DMS79 treated with DMSO at 0.1 percent for 48 hours (cell line): Measurements from ENCODE around the gene RNH1.

Source experiments
- DNase-seq: peaks from one replicate; lab custom pipeline; 2025; lab: John Stamatoyannopoulos, UW

RNH1 gene

GRCh38 chr11:499201-500076 is 7.6 kb downstream of the RNH1 start:
- no peak for DNase-seq

DNA sequence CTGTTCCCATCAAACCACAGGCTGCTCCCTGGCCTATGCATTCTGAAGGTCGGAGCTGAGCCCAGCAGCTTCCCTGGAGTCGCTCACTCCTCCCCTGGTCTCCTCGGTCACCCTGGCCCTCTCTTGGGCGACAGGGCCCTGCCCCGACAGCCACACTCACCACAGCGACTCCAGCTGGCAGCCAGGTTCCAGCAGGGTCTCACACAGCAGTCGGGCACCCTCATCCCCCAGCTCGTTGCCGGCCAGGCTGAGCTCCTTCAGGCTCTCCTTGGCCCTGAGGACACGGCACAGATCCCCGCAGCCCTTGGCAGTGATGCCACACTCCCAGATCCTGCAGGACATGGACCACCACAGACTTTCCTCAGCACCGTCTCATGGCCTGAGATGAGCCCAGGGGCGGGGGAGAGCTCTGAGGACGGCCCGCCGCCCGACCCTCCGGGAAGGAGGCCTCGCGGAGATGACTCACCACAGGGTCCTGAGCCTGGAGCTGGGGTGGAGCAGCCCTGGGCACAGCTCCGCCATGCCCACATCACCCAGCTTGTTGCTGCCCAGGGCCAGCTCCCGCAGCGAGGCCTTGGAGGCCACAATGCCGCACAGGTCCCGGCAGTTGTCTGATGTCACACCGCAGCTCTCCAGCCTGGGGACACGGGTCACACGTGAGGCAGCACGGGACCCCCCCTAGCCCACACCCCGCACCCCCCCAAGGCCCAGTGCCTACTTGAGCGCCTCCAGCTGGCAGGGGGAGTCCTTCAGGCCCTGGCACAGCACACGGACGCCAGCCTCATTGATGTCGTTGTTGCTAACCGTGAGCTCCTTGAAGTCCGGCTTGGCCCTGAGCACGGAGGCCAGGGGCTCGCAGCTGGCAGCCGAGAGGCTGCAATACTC is 8.5 kb downstream of the RNH1 start:
- no peak for DNase-seq

DNA sequence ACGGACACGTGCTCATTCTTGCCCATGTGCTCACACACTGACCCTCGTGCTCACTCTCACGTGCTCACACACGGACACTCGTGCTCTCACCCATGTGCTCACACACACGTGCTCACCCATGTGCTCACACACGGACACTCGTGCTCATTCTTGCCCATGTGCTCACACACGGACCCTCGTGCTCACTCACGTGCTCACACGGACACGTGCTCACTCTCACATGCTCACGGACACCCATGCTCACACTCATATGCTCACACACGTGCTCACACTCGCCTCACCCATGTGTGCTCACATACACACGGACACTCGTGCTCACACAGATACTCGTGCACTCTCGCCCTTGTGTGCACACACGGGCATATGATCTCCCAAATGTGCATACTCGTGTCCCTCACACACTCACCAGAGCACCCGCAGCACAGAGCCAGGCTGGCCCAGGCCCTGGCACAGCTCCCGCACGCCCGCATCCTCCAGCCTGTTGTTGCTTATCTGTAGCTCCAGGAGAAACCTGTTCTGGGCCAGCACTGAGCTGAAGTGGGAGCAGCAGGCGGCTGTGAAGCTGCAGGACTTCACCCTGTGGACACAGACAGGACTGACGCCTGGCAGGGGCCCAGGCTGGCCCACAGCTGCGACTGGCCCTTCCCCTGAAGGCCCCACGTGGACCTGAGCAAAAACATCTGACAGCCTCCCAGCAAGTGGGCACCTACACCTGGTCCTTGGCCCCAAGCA is 9.3 kb downstream of the RNH1 start:
- no peak for DNase-seq

DNA sequence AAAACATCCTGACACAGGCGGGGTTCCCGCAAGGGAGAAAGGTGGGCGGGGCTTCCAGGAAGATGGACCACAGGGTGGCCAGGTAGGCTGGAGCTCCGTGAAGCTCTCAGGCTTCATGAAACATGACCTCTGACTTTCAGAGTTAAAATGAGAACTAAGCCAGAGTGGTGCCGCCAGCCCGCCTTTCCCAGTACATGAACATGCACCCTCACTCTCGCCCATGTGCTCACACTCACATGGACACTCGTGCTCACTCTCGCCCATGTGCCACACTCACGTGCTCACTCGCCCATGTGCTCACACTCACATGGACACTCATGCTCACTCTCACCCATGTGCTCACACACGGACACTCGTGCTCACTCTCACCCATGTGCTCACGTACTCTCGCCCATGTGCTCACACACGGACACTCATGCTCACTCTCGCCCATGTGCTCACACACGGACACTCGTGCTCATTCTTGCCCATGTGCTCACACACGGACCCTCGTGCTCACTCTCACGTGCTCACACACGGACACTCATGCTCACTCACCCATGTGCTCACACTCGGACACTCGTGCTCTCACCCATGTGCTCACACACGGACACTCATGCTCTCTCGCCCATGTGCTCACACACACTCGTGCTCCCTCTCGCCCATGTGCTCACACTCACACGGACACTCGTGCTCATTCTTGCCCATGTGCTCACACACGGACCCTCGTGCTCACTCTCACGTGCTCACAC is 10.0 kb downstream of the RNH1 start:
- DNase-seq: no peak

GRCh38 chr11:495537-495931 is 11.5 kb downstream of the RNH1 start:
- DNase-seq: no peak

DNA sequence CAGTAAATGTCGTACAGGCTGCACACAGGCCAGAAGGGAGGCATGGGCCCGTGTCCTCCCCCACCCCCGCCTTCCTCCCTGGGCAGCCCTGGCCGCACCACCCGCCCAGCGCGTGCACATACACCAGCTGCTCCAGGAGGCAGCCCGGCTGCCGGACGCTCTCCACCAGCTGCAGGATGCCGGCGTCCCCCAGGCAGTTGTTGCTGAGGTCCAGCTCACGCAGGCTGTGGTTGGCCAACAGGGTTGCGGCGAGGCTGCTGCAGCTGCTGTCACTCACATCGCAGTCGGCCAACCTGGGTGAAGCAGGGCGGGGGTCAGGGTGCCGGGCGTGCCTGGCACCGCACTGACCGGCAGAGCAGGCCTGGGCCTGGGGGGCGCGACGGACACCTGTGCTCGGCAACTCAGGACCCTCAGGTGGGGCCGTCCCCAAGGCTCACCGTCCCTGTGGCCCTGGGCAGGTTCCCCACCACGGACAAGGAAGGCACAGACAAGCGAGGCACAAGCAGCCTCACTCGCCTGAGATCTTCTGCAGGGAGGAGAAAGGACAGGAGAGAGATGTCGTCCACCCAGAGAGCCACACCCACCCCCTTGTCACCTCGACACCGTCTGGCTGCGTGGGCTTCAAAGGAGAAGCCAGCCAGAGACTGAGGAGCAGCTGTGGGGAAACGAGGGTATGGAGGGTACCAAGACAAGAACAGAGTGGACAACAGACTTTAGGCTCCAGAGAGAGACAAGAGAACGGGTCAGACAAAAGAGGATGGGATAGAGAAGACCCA is 12.1 kb downstream of the RNH1 start:
- no peak for DNase-seq

- DNase-seq: no peak
These were observed 14.4 kb downstream of the RNH1 start for GRCh38 chr11:492427-493226.

- DNase-seq: no peak
These were observed 15.7 kb downstream of the RNH1 start for GRCh38 chr11:491358-491757.

- DNase-seq: no peak
These were observed 16.1 kb downstream of the RNH1 start for GRCh38 chr11:490930-491260.

GRCh38 chr11:490186-490929 is 16.7 kb downstream of the RNH1 start:
- no peak for DNase-seq

DNA sequence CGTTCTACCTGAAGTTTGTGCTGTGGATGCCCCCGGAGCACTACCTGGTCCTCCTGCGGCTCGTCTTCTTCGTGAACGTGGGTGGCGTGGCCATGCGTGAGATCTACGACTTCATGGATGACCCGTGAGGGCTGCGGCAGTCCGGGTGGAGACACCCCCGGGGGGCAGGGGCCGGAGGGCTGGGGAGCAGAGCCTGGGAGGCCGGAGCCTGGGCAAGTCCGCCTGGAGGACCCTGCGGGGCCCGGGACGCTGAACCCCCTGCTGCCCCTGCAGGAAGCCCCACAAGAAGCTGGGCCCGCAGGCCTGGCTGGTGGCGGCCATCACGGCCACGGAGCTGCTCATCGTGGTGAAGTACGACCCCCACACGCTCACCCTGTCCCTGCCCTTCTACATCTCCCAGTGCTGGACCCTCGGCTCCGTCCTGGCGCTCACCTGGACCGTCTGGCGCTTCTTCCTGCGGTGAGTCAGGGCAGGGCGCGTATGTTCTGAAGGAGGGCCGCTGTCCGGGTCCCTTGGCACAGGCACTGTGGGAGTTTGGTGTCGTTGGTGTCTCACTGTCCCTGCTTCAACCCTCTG is 17.3 kb downstream of the RNH1 start:
- DNase-seq: no peak

GRCh38 chr11:488992-489391 is 18.1 kb downstream of the RNH1 start:
- no peak for DNase-seq

DNA sequence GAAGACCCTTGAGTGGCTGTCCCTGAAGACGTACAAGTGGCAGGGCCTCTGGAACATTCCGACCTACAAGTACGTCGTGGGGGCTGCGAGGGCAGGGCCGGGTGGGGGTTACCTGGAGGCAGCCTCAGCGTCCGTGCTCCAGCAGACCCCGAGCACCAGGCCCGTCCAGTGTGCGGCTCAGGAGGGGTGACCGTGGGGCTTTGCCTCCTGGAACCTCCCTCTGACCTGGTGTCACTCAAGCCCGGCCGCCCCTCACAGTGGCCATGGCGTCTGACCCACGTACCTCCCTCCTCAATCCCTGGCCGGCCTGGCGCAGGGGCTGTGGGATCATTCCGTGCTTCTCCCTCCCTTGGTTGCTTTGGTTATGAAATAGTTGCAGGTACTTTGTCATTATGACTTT is 18.5 kb downstream of the RNH1 start:
- no peak for DNase-seq

DNA sequence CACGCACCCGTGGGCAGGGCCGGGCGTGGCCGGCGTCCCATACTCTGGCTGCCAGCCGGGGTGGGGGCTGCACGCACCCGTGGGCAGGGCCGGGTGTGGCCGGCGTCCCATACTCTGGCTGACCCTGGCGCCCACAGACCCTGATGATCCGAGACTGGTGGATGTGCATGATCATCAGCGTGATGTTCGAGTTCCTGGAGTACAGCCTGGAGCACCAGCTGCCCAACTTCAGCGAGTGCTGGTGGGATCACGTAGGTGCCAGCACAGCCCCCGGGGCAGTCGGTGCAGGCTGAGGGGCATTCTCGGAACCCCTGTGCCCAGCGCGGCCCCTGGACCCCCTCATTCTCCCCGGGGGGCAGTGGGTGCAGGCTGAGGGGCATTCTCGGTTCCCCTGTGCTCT is 19.0 kb downstream of the RNH1 start:
- no peak for DNase-seq

DNA sequence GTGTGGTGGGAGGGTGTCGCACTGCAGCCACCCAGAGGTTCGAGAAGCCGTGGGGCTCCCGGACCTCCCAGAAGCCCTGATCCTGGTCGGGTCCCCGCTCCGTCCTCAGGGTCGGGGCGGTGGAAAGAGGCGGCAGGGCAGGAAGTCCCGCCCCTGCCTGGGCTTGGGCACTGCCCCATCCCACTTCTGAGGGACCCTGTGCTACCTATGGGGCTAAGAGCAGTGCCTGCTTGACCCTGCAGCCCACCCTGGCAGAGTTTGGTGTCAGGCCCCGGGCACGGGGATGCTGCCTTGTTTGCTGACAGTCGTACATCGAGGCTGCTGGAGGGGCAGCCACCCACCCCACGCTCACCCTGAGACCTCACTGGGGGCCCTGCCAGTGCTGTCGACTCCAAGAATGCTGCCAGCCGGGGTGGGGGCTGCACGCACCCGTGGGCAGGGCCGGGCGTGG is 19.4 kb downstream of the RNH1 start:
- no peak for DNase-seq

- DNase-seq: no peak
These were observed 20.9 kb downstream of the RNH1 start for GRCh38 chr11:486189-486588.

DNA sequence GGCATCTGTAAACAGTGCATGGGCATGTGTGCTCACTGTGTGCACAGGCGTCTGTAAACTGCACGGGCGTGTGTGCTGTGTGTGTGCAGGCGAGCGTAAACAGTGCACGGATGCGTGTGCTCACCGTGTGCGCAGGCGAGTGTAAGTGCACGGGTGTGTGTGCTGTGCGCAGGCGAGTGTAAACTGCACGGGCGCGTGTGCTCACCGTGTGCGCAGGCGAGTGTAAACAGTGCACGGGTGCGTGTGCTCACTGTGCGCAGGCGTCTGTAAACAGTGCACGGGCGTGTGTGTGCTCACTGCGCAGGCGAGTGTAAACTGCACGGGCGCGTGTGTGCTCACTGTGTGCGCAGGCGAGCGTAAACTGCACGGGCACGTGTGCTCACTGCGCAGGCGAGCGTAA is 22.4 kb downstream of the RNH1 start:
- no peak for DNase-seq

- DNase-seq: no peak
These were observed 27.7 kb downstream of the RNH1 start for GRCh38 chr11:479311-479710.

DNA sequence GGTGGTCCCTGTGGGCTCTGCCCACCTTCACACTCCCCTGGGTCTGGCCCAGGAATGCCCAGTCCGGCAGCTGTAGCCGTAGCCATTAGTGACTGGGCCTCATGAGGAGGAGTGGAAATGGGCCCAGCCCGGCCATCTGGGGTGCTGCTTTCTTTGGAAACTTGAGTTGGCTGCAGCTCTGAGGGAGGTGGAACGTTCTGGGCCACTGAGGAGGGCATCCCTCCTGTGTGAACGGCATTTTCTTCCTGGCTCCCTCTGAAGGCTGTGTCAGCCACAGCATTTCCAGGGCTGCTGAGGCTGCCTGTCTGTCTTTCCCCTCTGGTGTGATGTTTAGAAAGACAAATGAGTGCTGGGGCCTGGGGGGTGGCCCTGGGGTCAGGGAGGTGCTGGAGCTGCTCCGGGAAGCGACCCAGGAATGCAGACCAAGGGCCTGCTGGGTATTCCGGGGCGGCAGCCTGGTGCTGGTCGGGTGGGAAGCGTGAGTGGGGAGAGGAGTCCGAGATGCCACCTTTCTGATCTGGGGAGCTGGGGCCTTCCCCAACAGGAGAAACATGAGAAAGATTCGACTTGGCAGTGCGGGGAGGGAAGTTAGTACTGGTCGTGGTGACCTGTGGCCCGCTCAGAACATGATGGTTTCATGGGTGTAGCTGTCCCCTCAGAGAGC is 29.9 kb downstream of the RNH1 start:
- DNase-seq: no peak
